Kidney epithelial cell (primary cell): ENCODE results near the gene KLHDC7A. TPM values are rescaled to one million over a fixed set of nuclear protein-coding genes. Genes with fewer than 3 reads are reported as not detected.

Experiments
- DNase-seq: peaks from one replicate; pipeline ENCODE4 v3.0.0-alpha.2; 2010; ENCODE audit warnings: low read depth
- H3K27me3 ChIP-seq: 2 replicates; pipeline ENCODE4 v1.6.0; 2011; ENCODE audit warnings: low read length; ENCODE audit not compliant: control insufficient read depth, insufficient read depth
- H3K36me3 ChIP-seq: 2 replicates; pipeline ENCODE4 v1.5.1; 2011; ENCODE audit warnings: low read length; ENCODE audit not compliant: control insufficient read depth, insufficient read depth
- H3K4me3 ChIP-seq: 2 replicates; pipeline ENCODE4 v1.5.1; 2011; ENCODE audit warnings: low read depth, mild to moderate bottlenecking, control low read depth, low read length
- CTCF ChIP-seq: IDR thresholded peaks from 2 replicates; pipeline ENCODE4 v1.5.1; 2011; ENCODE audit warnings: mild to moderate bottlenecking, moderate library complexity, low read length, control low read depth, inconsistent platforms; ENCODE audit not compliant: insufficient read depth, poor library complexity, severe bottlenecking
- total RNA-seq: library from RNA; depleted of rRNA; stranded (reverse); fragments of >200 nt; gene quantifications from 2 replicates; pipeline ENCODE4 v1.2.3, GENCODE V29; 2015

KLHDC7A gene
- total RNA-seq, 1 donor from 2014 or later, result 2.4 TPM

GRCh38 chr1:18494304-18494703 is 13.6 kb downstream of the KLHDC7A start:
- H3K36me3 ChIP-seq, result no peaks in the 10 kb centered on the region
- no peak for TF ChIP-seq CTCF
- H3K4me3 ChIP-seq, result no peak overlapping the region
- DNase-seq, result no peak
- H3K27me3 ChIP-seq, result peaks cover 2% of the 10 kb centered on the region

GRCh38 chr1:18495635-18496034 is 14.9 kb downstream of the KLHDC7A start:
- Histone ChIP-seq H3K36me3 (no peaks in the 10 kb centered on the region), H3K27me3 (no peaks in the 10 kb centered on the region), H3K4me3 (no peak overlapping the region)
- no peak for TF ChIP-seq CTCF
- no peak for DNase-seq

GRCh38 chr1:18496056-18496455 is 15.3 kb downstream of the KLHDC7A start:
- no peaks in the 10 kb centered on the region for H3K27me3 ChIP-seq
- no peak for TF ChIP-seq CTCF
- no peak for DNase-seq
- H3K36me3 ChIP-seq, result no peaks in the 10 kb centered on the region
- no peak overlapping the region for H3K4me3 ChIP-seq

- DNase-seq, result no peak
- no peak overlapping the region for H3K4me3 ChIP-seq
- H3K27me3 ChIP-seq, result no peaks in the 10 kb centered on the region
- no peak for TF ChIP-seq CTCF
- H3K36me3 ChIP-seq, result no peaks in the 10 kb centered on the region
Observed at GRCh38 chr1:18496497-18497235, 15.9 kb downstream of the KLHDC7A start.

GRCh38 chr1:18501833-18502232 is 21.1 kb downstream of the KLHDC7A start:
- no peaks in the 10 kb centered on the region for H3K36me3 ChIP-seq
- H3K27me3 ChIP-seq, result no peaks in the 10 kb centered on the region
- DNase-seq, result no peak
- no peak for TF ChIP-seq CTCF
- H3K4me3 ChIP-seq, result no peak overlapping the region

GRCh38 chr1:18504609-18505008 is 23.9 kb downstream of the KLHDC7A start:
- Histone ChIP-seq H3K27me3 (no peaks in the 10 kb centered on the region), H3K4me3 (no peak overlapping the region), H3K36me3 (no peaks in the 10 kb centered on the region)
- no peak for DNase-seq
- TF ChIP-seq CTCF, result no peak
